ENCODE data around the gene RASA3.
"Not testable (repeated sequence)": the region's sequence is repeated elsewhere in the genome, so short reads cannot be mapped to it uniquely, and the experiment has no call there.

RASA3 gene

GRCh38 chr13:114109641-114110041 lies 22.8 kb downstream of the RASA3 start:
- DNase-seq: no peak

- no peak for DNase-seq
Measured at GRCh38 chr13:114108894-114109293, 23.5 kb downstream of the RASA3 start.

DNA sequence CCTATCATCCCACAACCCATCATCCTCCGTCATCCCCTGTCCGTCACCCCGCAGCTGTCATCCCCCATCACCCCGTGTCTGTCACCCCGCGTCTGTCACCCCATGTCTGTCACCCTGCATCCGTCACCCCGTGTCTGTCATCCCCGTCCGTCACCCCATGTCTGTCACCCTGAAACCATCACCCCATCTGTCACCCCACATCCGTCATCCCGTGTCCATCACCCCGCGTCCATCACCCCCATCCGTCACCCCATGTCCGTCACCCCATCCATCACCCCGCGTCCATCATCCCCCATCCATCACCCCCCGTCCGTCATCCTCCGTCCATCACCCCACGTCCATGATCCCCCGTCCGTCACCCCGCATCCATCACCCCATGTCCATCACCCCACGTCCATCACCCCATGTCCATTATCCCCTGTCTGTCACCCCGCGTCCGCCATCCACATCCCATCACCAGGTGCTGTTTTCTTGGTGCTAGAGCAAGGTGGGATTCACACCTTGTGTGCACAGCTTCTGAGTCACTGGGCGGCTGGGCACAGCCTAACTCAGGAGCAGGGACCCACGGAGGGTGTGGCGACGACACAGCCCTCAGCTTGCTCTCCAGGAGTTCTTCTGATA lies 24.2 kb downstream of the RASA3 start:
- DNase-seq: no peak

DNA sequence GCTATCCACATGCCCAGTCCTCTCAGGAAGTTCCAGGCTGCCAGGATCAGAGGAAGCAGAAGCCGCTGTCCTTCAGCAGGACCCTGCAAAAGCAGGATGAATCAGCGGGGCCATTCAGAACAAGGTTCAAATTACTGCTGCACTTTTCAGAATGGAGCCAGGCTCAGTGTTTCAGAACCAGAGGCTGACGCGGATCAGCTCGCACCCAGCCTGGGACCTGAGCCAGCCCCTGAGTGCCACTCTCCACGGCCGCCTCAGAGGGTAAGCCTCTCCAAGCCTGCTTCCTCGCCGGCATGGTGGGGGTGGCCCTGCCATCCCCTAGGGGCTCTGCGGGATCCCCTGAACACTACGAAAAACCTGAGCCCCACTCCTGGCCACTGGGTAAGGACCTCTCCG lies 24.7 kb downstream of the RASA3 start:
- peak; percentile 45 for DNase-seq

DNA sequence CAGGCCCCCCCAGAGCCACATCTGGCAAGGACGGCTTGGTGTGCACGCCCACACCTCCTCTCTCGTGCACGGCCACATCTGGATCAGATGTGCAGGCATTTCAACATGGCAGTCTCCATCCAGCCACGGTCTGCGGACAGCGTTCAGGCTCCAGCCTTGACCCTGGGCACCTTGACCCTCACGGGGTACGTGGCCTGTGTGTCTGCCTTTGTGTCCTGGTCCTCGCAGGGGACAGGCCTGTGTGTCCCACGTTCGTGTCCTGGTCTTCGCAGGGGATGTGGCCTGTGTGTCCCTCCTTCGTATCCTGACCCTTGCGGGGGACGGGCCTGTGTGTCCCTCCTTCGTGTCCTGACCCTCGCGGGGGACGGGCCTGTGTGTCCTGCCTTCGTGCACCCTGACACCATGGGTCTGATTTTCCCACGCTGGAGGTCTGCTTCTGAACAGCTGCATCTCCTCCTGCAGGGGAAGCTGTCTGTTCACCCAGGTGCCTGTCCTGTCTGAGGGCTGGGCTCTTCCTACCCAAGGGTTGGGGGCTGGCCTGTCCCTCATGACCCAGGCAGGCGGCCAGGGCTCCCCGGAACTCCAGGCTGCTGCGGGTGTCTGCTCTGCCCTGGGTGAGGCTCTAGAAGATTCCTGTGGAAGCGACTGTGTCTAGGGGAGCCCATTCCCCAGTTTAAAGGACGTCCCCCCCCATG lies 25.3 kb downstream of the RASA3 start:
- DNase-seq: no peak

DNA sequence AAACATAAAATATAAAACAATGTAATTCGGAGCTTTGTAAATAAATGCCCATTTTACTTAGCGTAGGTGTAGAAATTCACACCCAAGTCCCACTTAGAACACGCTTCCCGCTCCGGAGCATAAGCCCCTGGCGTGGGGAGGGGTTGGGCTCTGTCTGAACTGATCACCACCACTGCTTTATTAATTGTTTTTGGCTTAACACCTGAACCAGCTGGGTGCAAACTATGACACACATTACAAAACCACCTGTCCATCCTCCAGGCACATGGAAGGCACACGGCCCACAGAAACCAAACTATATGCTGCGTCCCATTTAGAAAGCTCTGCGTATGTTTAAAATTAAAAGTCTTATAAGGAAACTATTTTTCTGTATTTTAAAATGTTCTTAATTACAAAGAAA lies 25.9 kb downstream of the RASA3 start:
- no peak for DNase-seq

GRCh38 chr13:114105521-114106225 lies 26.8 kb downstream of the RASA3 start:
- no peak for DNase-seq

DNA sequence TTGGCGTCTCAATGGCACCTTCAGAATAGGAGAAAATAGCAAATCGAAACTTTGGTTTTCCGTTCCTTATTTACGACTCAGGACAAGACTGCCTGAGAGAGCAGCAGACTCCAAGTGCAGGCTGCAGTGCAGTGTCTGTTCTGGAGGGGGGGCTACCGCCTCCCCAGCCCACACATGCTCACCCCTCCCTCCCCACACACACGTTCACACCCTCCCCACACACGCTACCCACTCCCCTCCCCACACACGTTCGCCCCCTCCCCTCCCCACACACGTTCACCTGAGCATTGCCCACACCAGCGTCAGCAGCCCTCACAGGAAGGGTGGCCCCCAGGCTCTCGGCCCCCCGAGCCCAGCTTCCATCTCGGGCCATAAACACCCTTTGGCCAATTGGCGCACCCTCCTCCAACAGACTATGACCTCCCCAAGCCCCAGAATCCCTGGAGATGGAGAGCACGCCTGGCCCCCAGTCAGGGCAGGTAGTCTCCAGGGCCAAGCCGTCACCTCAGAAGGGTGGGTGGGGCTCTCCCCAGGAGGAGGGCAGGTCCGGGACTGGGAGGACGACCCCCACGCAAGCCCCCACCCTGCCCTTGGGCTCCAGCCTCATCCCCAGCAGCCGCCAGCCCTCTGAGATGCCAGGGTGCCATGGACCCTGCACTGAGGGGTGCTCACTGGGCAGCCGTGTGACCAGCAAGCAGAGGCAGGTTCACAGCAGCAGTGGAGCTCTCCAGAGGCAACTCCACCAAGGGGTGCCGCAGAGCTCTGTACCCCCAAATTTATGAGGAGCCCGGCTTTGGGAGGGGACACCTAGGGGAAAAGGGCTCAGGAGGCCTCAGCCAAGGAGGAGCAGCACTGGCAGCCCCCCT lies 27.5 kb downstream of the RASA3 start:
- DNase-seq: no peak

GRCh38 chr13:114103801-114104654 lies 28.4 kb downstream of the RASA3 start:
- no peak for DNase-seq

DNA sequence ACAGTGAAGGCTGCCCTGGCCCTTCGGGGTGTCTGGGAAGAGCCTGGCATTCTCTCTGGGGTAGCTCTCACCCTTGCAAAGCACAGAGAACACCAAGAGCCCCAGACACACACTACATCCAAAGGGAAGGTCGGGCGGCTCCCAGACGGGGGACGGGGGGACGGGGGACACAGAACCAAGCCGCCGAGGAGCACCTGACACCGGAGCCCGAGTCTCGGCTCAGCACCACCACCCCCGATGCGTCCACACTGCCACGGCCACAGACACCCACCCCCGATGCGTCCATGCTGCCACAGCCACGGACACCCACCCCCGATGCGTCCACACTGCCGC lies 29.2 kb downstream of the RASA3 start:
- DNase-seq: not testable (repeated sequence)

GRCh38 chr13:114102521-114103288 lies 29.7 kb downstream of the RASA3 start:
- no peak for DNase-seq

DNA sequence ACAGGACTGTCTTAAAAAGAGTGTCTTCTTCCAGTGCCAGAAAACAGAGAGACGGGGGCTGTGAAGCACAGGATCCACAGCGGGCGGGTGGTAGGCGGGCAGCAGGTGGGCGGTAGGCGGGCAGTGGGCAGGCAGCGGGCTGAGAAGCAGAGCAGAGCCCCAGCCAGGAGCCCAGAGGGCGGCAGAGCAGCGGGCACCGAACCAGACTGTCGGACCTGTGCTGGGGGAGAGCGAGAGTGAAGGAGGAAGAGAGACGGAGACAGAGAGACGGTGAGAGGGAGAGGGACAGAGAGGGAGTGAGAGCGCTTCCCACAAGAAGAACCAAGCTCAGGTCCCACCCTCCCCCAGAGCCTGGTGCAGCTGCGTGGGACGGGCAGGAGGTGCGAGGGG lies 30.3 kb downstream of the RASA3 start:
- DNase-seq: no peak

GRCh38 chr13:114101358-114102130 lies 30.9 kb downstream of the RASA3 start:
- no peak for DNase-seq

DNA sequence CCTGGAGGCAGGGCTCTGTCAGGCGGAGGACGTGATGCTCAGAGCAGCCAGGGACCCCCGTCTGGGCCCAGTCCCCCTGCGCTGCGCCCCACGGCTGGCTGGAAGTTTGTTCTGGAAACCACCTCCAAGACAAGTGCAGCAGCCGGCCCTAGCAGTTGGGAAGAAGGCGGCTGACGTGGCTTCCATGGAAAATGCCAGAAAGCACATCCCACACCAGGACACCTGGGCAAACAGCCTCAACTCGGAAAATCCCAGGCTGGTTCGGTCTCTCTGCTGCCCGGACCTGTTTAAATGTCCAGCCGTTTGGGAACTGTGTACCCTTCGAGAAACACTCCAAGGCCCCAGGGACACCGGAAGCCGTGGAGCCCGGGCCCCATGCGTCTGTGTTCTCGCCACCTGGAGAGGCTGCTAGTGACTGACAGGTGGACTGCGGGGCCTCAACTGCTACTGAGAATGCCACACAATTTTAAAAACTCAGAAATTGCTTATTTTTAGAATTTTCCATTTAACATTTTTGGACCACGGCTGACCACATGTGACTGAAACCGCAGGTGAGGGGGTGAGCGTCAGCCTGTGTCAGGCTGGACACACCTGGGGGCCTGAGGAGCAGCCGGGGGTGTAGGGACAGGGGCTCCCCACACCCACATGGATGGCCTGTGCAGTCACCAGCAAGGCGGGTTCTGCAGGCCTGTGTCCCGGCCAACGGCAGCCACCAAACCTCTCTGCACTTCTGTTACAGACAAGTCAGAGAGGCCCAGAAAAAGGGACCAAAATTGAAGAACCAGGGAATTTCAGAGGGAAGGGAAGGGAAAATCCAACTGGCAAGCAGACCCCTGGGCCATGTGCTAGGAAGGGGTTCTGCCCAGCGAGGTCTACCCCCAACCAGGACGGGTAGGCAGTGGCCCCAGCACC lies 31.7 kb downstream of the RASA3 start:
- DNase-seq: no peak

DNA sequence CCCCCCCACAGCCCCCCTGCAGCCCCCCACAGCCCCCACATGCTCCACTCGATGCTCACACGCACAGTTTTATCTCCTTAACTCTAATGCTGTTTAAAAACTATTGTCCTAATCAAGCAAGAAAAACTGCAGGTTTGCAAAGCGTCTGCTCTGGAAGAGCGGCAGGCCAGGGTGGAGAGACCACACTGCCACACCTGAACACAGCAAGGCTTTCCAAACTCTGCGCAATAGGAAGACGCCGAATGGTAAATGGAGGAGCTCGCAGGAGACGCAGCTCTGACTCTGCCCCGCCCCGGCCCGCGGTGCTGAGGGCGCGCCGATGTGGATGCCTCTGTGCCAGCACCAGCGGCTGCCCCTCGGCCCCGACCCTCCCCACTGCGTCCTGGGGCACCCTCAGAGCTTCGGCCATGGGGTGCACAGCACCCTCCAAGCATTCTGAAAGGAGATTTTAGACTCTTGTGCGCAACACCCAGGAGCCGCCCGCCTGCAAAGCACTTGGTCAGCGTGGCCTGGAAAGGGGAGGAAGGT lies 32.4 kb downstream of the RASA3 start:
- DNase-seq: no peak

DNA sequence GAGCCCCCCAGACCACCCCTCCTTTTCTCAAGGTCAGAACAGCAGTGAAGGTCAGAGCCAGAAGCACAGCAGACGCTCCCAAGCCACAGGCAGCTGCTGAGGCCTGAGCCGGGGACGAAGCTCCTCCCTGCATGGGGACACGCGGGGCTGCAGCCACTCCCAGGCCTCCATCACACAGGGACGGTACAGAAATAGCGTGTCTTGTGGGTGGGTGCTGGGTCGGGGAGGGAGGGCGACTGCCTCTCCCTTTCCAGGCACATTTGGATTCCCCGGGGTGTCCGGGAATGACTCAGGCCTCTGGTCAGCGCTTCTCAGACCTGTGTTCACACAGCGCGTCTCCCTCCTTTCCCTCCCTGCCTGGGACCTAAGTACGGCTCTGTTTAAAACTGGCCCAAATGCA lies 33.2 kb downstream of the RASA3 start:
- no peak for DNase-seq

DNA sequence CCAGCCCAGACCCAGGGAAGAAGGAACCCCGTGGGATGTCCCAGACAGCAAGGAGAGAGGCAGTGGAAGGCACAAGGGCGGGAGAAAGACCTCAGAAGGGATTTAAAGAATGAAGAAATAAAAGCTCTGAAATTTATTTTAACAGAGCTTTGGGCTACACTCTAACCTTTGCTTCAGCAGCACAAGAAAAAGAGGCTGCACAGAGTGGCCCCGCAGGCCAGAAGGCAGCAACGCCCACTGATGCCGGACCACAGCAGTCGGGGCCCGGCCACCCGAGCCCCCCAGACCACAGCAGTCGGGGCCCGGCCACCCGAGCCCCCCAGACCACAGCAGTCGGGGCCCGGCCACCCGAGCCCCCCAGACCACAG lies 33.8 kb downstream of the RASA3 start:
- DNase-seq: not testable (repeated sequence)

- DNase-seq: no peak
Measured at GRCh38 chr13:114097893-114098688, 34.3 kb downstream of the RASA3 start.
